IPS DF 6.9 (cell line): ENCODE measurements around the gene CCDC201.

Experiments
- DNase-seq: peaks from one replicate; pipeline ENCODE4 v3.0.0-alpha.2; 2013; ENCODE audit warnings: low read depth, low spot score
- H3K27ac ChIP-seq: one replicate; pipeline ENCODE4 v1.5.1; 2013; ENCODE audit warnings: low read length, control low read depth
- H3K27me3 ChIP-seq: 2 replicates; pipeline ENCODE4 v1.6.1; 2013; ENCODE audit warnings: mild to moderate bottlenecking, low read length; ENCODE audit not compliant: control insufficient read depth, insufficient read depth
- H3K36me3 ChIP-seq: 2 replicates; pipeline ENCODE4 v1.6.1; 2013; ENCODE audit warnings: low read length; ENCODE audit not compliant: control insufficient read depth, insufficient read depth
- H3K4me1 ChIP-seq: 2 replicates; pipeline ENCODE4 v1.6.1; 2013; ENCODE audit warnings: low read length; ENCODE audit not compliant: control insufficient read depth, insufficient read depth
- H3K4me3 ChIP-seq: 2 replicates; pipeline ENCODE4 v1.5.1; 2013; ENCODE audit warnings: mild to moderate bottlenecking, low read length
- H3K9me3 ChIP-seq: 2 replicates; pipeline ENCODE4 v1.6.1; 2013; ENCODE audit warnings: low read length, inconsistent platforms; ENCODE audit not compliant: control insufficient read depth, insufficient read depth
- WGBS: extraction: QIAGEN DNeasy Blood & Tissue Kit; methylation state at CpG from one replicate; pipeline ENCODE4 v1.1.7; 2013; ENCODE audit warnings: mixed read lengths, missing lambda C conversion rate; ENCODE audit not compliant: insufficient read length, insufficient coverage; 5-methylcytosine and 5-hydroxymethylcytosine counted together

CCDC201 gene

DNA sequence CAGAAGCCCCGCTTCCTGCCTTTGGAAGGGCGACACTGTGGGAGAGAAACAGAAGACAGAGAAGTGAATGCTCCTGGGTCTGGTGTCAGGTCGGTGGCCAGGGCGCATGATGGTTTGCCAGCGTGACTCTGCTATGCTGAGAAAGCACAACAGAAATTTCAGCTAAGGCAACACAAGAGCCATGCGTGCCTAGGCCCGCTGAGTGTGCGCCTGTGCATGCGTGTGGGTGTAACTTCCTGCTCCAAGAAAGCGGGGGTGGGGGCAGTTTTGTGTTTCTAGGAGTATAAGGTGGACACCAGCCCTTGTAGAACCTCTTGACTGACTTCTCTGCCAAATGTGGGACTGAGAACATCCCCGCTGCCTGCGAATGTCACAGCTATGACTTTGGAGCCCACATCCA lies 42.0 kb upstream of the CCDC201 start:
- no peak overlapping the region for H3K27ac ChIP-seq
- DNase-seq: no peak
- H3K36me3 ChIP-seq: no peaks in the 10 kb centered on the region
- H3K9me3 ChIP-seq: no peaks in the 10 kb centered on the region
- H3K27me3 ChIP-seq: peaks cover 17% of the 10 kb centered on the region
- WGBS: no CpG with 5 or more reads among the region's 12 CpGs
- no peaks in the 10 kb centered on the region; the same call in 1 of the 2 replicates for H3K4me1 ChIP-seq
- H3K4me3 ChIP-seq: no peak overlapping the region

DNA sequence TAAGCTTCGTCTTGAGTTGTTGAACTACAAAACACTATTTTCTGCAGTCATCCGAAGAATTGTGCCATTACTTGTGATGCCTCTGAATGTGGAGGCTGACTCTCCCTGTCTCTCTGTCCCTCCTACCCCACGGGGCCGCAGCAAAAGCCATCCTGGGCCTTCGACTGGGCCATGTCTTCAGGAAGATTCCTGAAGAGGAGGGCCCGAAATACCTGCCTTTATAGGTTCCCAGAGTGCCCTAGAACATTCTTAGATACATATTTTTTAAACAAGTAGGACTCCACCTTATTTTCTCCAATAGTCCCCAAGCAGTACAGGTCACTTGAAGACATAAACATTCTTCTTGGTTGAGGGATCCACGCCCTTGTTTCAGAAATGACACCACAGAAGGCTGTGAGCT lies 40.1 kb upstream of the CCDC201 start:
- no peak for DNase-seq
- H3K36me3 ChIP-seq: no peaks in the 10 kb centered on the region
- H3K4me3 ChIP-seq: no peak overlapping the region
- WGBS: no CpG with 5 or more reads among the region's 7 CpGs
- peaks cover 3% of the 10 kb centered on the region; the same call in 1 of the 2 replicates for H3K27me3 ChIP-seq
- no peaks in the 10 kb centered on the region for H3K9me3 ChIP-seq
- H3K4me1 ChIP-seq: no peaks in the 10 kb centered on the region
- H3K27ac ChIP-seq: no peak overlapping the region

DNA sequence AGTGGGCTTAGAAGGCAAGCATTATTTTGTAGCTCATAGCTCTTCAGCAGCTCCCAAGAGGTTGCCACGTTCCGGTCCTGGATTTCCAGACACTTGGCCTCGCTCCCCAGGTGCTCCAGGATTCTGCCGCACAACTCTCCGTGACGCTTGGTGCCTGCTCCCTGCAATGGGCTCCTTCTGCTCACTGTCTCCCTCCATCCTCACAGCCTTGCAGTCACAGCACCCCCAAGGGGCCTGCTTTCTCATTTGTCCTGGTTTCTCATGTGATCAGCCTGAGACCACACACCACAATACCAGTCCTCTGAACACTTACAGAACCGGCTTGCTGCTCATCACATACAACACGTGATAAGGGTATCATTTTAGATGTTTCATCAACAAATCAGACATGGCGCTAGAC lies 38.4 kb upstream of the CCDC201 start:
- Histone ChIP-seq H3K9me3 (no peaks in the 10 kb centered on the region), H3K27ac (no peak overlapping the region), H3K36me3 (no peaks in the 10 kb centered on the region), H3K4me1 (no peaks in the 10 kb centered on the region), H3K4me3 (no peak overlapping the region), H3K27me3 (no peaks in the 10 kb centered on the region)
- no peak for DNase-seq
- WGBS: no CpG with 5 or more reads among the region's 9 CpGs

DNA sequence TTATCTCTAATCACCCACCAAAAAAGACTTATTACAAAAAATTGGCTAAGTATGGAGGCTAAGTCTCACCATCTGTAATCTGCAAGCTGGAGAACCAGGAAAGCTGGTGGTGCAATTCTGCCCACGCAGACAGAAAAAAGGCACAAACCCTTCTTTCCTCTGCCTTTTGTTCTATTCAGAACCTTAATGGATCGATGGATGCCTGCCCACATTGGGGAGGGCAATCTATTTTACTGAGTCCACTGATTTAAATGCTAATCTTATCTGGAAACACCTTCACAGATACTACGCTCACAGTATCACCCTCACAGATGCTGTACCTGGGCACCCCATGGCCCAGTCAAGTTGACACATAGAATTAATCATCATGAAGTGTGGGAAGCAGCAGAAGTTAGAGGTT lies 38.0 kb upstream of the CCDC201 start:
- no peak for DNase-seq
- WGBS: no CpG with 5 or more reads among the region's 3 CpGs
- Histone ChIP-seq H3K4me3 (no peak overlapping the region), H3K27me3 (no peaks in the 10 kb centered on the region), H3K27ac (no peak overlapping the region), H3K9me3 (no peaks in the 10 kb centered on the region), H3K36me3 (no peaks in the 10 kb centered on the region), H3K4me1 (no peaks in the 10 kb centered on the region)

DNA sequence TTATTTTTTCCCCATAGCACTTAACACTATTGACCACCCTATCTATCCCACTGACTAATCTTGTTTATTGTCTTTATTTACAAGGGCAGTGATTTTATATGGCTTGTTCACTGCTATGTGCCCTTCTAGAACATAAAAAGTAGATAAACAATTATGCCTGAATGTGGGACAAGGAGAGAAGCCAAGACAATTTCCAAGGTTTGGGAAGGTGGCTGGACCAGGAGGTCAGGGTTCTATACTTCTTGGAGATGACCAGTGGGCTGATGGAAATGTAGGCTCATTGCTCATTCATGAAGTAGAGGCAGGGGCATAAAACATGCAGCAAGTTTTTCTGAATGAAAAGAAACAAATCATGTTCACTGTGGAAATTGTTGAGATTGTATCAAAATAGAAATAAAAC lies 36.7 kb upstream of the CCDC201 start:
- no peak for DNase-seq
- Histone ChIP-seq H3K4me3 (no peak overlapping the region), H3K36me3 (no peaks in the 10 kb centered on the region), H3K27ac (no peak overlapping the region), H3K4me1 (no peaks in the 10 kb centered on the region), H3K27me3 (no peaks in the 10 kb centered on the region), H3K9me3 (no peaks in the 10 kb centered on the region)

DNA sequence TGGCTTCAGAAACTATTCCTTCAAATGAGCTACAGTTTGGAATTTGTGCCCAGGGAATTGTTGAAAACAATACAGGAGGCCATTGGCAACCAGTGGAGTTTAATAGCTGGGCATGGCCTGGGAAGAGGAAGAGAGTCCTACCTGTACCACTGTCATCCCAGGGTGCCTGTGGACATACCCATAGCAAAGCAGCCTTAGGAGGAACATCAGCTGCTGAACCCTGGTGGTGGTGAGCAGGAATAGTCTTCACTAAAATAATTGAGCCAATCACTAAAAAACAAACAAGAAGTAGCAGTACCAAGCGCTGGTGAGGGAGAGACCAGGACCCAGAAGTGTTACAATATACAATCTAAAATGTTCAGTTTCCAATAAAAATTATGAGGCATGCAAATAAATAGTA lies 29.9 kb upstream of the CCDC201 start:
- H3K4me3 ChIP-seq: no peak overlapping the region
- WGBS: no CpG with 5 or more reads among the region's 1 CpG
- no peaks in the 10 kb centered on the region for H3K9me3 ChIP-seq

GRCh38 chr7:45901566-45901965 lies 28.7 kb upstream of the CCDC201 start:
- WGBS: no CpG with 5 or more reads among the region's 1 CpG

More for the DNA sequence above, 29.9 kb upstream of the CCDC201 start:
- H3K27me3 ChIP-seq: no peaks in the 10 kb centered on the region
- no peaks in the 10 kb centered on the region for H3K4me1 ChIP-seq
- H3K36me3 ChIP-seq: no peaks in the 10 kb centered on the region
- no peak for DNase-seq
- no peak overlapping the region for H3K27ac ChIP-seq

GRCh38 chr7:45898222-45898621 lies 25.3 kb upstream of the CCDC201 start:
- Histone ChIP-seq H3K4me1 (no peaks in the 10 kb centered on the region), H3K27ac (no peak overlapping the region), H3K9me3 (no peaks in the 10 kb centered on the region), H3K36me3 (no peaks in the 10 kb centered on the region), H3K4me3 (no peak overlapping the region), H3K27me3 (no peaks in the 10 kb centered on the region)
- no peak for DNase-seq
- WGBS: no CpG with 5 or more reads among the region's 2 CpGs

More at GRCh38 chr7:45901566-45901965, 28.7 kb upstream of the CCDC201 start:
- no peak overlapping the region for H3K4me3 ChIP-seq
- no peak for DNase-seq
- H3K9me3 ChIP-seq: no peaks in the 10 kb centered on the region
- no peaks in the 10 kb centered on the region for H3K36me3 ChIP-seq
- no peaks in the 10 kb centered on the region for H3K4me1 ChIP-seq
- H3K27ac ChIP-seq: no peak overlapping the region
- H3K27me3 ChIP-seq: no peaks in the 10 kb centered on the region

DNA sequence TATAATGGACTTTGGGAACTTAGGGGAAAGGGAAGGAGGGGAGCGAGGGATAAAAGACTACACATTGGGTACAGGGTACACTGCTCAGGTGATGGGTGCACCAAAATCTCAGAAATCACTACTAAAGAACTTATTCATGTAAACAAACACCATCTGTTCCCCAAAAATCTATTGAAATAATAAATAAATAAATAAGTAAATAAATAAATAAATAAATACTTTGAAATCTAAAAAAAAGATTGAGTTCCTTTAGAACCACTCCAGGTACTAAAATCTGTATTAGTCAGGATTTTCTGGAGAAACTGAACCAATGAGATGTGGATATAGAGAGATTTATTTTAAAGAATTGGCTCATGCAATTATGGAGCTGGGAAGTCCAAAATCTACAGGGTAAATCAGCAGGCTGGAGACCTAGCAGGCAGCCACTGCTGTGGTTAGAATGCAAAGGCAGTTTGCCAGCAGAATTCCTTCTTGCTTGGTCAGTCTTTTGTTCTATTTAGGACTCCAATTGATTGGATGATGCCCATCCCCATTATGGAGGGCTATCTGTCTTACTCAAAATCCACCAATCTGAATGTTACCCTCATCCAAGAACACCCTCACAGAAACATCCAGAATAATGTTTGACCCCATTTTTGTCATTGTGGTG lies 24.3 kb upstream of the CCDC201 start:
- Histone ChIP-seq H3K4me3 (no peak overlapping the region), H3K36me3 (no peaks in the 10 kb centered on the region), H3K27me3 (no peaks in the 10 kb centered on the region), H3K27ac (no peak overlapping the region), H3K4me1 (no peaks in the 10 kb centered on the region), H3K9me3 (no peaks in the 10 kb centered on the region)
- no peak for DNase-seq
- no CpG with 5 or more reads among the region's 1 CpG for WGBS

GRCh38 chr7:45894665-45895062 lies 21.8 kb upstream of the CCDC201 start:
- no peaks in the 10 kb centered on the region for H3K4me1 ChIP-seq
- H3K27me3 ChIP-seq: peaks cover 8% of the 10 kb centered on the region; the same call in 1 of the 2 replicates
- DNase-seq: no peak
- H3K36me3 ChIP-seq: no peaks in the 10 kb centered on the region
- no peaks in the 10 kb centered on the region for H3K9me3 ChIP-seq
- H3K4me3 ChIP-seq: no peak overlapping the region
- no peak overlapping the region for H3K27ac ChIP-seq

DNA sequence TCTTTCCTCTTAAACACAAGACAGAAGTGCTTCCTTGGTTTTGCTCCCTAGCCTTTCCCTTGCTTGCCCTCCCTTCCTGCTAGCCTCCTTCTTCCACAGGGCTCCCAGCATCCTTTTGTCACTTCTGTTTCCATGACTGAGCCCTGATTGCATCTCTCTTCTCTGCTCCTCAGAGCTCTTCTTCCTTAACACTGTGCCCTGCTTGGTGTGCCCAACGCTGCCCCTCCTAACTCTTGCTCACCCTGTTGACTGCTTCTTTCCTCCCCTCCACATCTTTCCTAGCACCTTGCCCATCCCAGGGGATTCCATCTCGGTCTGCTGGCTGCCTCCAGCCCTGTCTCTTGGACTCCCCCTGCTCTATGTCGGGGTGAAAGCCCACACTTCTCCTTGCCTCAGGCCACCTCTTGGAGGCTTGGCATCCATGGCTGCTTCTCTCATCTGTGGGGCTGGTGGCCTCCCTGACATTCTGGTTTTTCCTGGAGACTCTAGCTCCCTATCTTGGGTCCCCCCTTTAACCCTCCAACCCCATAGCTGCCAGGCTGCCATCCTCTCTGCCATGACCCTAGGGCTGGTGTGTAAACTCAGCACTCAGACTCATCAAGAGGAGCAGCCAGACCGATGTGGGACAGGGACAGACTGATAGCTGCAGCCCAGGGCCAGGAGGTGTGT lies 21.2 kb upstream of the CCDC201 start:
- DNase-seq: no peak
- Histone ChIP-seq H3K27ac (no peak overlapping the region), H3K4me3 (no peak overlapping the region), H3K27me3 (peaks cover 12% of the 10 kb centered on the region; the same call in 1 of the 2 replicates), H3K36me3 (no peaks in the 10 kb centered on the region), H3K9me3 (no peaks in the 10 kb centered on the region), H3K4me1 (0 out of 2 replicates have a peak, but pooled peaks cover 1% of the 10 kb centered on the region)
- no CpG with 5 or more reads among the region's 4 CpGs for WGBS
